Eye (tissue), 1 donor: ENCODE results near the gene NLRP1.

Experiments
- DNase-seq: peaks from one replicate; pipeline ENCODE4 v3.0.0-alpha.2; 2015

Gene NLRP1

DNA sequence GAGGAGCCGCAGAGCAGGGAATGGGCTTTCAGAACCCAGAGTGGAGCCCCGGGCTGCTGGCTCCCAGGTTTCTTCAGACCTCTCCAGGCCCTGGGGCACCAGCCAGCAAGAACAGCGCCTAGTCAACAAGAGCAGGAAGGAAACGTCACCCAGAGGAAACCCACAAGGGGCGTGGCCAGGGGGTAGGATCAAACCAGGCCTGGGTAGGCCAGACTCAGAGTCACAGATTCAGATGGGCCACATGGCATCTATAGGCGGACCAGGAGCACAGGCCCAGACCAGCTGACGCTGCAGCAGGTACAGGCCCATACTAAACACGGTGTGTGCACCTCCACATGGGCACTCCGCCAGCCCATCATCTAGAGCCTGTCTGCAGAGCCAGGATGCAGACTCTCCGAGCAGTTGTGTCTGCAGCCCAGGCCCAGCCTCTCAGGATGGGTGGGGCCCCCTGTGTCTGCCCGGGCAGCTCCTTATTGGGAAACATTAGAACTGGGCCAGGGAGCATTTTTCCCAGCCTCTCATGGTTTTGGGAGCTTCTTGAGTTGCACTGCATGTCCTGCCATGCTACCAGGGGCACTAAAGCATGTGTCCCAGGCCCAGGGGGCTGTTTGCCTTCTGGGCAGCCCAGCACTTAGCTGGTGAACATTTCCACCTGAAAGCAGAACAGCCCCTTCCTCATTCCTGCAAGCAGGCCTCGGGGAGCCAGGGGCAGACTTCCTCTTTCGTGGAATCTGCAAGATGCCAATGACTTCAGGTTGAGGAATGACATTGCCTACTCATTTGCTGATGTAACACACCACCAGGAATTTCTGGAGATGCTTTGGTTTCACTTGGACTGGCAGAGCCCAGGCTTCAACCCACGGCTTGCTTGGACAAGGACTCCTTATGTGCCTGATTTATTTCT lies at the start of gene NLRP1:
TSS of gene NLRP1 (minus strand) at position 127 of the 904 bp plus-strand sequence. CDS start 552 bp downstream, outside the sequence.
- DNase-seq: peak; percentile 35

DNA sequence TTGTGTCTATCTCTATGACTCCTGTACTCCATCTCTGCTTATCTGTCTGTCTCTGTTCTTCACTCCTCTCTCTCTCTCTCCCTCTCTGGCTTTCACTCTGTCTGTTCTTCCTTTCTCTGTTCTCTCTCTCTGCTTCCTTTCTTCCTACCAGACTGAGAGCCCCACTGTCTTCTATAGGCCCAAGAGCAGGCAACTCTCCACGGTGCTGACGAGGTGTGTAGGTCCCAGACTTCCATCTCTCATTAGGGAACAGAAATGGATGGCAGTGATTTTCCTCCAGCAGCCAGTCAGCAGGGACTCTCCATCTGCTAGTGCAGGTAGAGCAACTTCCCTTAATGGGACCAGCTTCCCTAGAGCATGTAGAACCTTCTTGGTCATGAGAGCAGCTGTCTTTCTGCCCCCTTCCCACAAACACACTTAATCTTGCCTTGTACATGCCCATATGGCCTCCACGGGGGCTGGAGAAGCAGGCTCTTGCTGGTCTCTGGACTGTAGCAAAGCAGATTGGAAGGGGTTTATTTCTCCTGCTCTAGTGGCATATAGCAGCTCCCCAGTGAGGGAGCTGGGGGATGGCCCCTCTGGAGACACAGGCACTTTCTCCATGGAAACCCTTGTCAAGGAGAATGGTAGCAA lies 47.8 kb upstream of the NLRP1 start:
- DNase-seq: peak; percentile 42

DNA sequence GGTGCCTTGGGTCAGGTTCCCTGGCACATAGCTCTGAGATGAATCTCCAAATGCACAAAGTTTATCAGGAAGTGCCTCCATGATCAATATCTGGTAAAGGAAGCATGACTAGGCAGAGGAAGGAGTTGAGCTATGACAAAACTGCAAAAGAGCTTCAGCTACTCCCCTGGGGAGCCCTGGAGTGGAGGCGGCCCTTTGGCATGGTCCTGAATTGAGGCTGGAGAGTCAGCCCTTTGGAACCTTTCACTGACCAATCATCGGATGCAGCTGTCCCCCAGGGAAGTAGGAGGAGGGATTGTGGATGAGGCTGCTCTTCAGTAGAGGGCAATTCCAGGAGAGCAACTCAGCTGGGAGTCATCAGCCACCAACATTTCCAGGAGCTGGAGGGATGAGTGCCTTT lies 46.1 kb upstream of the NLRP1 start:
- DNase-seq: peak; percentile 36

DNA sequence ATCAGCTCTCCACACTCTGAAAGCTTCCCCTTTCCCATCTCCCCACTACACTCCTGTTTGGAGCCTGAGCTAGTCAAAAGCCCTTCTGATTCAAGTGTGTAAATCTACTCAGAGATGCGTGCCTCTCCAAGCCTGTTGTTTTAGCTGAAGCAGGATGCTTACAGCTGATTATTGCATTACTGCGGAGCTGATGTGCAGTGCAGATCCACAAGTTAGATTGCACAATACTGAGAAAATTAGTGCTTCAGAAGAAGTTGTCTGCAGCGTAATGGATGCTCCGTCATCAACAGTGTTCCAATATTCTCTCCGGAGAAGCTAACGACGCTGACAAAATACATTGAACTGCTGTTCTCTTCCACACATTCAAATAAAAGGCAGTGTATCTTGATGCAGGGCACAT lies 44.8 kb upstream of the NLRP1 start:
- DNase-seq: no peak

DNA sequence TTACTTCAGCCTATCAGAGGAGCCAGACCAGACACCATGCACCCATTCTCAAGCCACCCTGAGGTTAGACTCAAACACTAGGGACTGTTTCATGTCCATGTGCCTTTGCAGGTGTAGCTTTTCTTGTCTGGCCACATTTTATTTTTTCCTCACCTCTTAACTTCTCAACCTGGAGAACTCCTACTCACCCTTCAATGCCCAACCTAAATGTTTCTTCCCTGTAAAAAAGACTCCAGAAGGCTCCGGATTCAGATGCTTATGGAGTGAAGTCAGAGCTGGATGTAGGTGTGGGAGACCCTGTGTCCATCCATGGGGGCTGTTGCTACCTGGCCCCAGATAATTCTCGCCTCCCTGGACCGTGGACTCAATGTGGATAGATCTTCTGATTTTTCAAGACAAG lies 44.0 kb upstream of the NLRP1 start:
- no peak for DNase-seq

DNA sequence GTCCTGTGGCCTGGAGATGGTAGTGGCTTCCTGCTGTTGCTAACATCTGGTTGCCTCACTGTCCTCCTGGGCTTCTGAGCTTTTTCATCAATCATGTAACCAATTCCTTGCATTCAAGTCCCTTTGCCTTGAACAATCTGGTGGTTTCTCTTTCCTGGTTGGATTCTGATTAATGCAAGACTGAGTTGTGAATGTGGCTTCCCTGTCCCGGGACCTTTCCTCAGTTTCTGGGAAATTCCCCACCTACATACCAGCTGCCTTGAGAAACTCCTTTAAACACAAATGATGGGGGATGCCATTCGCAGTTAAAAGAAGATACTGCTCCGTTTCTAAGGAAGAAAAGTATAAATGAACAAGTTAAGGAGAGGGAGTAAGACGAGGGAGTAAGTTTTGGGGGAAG lies 39.9 kb upstream of the NLRP1 start:
- DNase-seq: no peak

DNA sequence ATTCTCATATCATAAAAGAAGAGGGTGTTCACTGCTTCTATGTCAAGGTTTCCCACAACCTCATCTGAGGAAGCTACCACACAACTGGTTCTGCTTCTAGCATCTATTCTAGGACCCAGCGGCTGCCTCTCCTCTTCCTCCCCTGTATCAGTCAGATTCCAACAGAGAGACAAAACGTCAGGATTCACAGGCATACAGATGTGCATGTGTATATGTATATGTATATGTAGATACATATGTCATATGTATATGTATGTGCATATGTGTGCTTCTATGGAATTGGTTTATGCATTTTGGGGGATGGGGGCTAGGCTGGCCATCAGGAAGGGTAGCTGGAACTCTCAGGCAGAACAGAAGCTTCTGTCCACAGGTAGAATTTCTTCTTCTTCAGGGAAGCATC lies 37.4 kb upstream of the NLRP1 start:
- no peak for DNase-seq

DNA sequence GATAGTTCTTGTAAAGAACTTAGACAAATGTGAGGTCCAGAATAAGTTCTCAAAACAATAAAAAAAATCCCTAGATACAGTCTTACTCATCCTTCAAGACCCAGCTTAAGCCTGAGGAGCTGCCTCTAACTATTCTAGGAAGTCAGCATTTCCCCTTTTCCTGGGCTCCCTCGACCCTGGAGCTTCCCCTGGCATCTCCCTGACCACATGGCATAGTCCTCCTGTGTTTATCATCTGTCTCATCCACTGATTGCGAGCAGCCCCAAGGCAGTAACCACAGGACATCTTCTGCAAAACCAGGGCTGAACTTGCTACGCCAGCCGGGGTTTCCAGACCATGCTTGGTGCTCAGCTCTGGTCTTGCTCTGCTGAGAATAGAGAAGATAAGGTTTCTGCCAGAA lies 36.7 kb upstream of the NLRP1 start:
- DNase-seq: no peak

DNA sequence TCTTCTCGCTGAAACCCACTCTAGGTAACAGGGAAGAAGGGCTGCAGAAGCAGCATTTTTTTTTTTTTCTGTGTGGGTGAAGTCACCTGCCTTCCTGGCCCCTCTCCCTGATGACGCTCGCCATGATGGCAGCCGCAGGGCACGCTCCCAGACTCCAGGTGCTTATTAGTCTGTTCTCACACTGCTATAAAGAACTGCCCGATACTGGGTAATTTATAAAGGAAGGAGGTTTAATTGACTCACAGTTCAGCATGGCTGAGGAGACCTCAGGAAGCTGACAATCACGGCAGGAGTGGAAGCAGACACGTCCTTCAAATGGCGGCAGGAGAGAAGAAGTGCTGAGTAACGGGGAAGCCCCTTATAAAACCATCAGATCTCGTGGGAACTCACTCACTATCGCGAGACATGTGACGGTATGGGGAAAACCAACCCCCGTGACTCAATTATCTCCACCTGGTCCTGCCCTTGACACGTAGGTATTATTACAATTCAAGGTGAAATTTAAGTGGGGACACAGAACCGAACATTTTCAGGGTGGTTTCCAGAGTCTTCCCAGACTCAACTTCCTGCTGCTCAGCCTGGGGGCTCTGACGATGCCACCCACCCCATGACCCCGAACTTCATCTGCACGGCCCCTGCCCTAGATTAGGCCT lies 34.9 kb upstream of the NLRP1 start:
- DNase-seq: no peak

DNA sequence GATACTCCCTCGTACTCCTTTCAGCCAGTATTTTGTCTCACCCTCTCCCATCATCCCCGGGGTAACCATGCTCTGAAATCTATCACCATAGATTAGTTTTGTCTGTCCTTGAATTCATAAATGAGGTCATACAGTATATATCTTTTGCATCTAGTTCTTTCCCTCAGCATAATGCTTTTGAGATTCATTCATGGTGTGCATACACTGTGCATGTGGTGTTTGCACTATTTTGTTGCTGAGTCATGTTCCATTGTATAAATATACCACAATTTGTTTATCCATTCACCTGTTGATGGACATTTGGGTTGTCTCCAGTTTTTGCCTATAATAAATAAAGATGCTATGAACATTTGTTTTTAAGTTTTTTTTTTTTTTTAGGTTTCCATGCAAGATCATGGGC lies 34.2 kb upstream of the NLRP1 start:
- DNase-seq: no peak

DNA sequence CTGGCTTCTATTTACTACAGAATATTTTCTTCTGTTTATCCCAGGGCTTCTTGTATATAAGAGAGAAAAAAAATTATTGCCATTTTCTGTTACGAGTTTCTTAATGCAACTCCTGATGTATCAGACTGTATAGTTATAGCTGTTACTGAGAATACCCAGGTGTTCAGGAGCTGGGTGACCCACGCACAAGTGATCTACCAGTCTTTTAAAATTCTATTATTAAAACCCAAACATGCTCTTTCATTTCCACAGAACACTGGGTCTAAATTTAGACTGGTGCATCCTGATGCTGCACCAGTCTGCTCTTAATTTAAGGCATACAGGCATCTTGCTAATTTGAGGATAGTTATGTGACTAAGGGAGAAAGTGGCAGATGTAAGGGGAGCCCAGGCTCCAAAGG lies 31.2 kb upstream of the NLRP1 start:
- no peak for DNase-seq

DNA sequence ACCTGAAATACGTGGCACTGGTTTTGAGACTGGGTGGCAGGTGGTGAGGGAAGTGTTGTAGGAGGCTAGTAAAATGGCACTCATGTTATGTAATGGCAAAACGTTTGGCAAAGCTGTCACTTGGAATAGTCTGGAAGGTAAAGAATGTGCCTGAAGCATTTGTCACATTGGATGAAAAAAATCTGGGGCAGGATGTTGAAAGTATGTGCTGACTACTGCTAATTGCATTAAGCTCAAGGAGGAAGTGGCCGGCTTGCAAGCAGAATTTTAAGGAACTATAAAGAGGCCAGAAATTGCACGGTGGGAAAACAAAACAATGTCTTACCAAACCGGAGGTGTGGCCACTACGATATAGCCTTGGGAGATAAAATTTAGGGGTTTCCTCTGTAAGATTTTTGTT lies 26.6 kb upstream of the NLRP1 start:
- no peak for DNase-seq

DNA sequence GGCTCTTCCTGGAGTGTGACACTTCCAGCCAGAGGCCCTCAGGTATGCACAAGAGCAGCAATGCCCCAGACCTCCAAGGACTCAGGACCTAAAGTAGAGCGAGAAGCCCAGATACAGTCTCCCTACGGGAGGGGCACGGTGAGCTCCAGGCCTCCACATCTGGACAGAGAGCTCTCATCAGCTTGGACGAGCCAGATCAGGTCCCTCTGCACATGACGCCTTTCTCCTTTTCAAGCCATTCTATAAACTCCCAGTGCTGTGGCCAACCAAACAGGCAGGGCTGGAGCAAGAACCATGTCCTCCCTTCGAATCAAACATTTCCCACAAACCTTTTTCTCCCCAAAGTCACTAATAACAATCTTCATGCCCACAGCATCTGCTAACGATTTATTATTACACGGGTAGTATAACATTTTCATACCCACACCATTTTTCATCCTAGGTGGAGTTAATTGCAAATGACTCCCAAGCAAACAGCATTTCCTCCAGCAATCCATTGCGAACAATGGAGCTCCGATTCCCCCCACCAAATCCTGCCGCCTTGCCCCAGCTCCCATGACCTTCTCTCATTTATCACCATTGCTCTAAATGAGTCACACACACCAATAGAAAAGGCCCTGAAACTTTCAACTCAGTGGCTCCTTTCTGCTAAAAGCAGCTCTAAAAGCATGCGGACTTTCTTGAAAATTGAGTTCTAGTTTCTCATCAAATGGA lies 24.2 kb upstream of the NLRP1 start:
- no peak for DNase-seq

DNA sequence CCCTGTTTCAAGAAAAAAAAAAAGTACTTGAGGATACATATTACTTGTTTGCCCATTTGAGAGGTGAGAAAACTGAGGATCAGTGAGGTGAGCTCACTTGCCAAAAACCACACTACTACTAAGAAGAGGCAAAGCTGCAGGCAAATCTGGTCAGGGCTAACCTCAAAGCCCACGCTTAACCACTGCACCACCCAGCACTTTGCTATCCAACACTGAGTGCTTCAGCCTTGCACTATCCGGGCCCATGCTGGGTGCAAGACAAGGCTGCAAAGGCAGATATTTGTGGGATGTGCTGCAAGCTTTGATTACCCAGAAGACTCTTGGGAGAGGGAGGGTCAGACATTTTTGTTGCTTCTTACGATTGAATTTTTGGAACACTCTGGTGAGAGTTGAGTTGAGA lies 23.6 kb upstream of the NLRP1 start:
- no peak for DNase-seq

DNA sequence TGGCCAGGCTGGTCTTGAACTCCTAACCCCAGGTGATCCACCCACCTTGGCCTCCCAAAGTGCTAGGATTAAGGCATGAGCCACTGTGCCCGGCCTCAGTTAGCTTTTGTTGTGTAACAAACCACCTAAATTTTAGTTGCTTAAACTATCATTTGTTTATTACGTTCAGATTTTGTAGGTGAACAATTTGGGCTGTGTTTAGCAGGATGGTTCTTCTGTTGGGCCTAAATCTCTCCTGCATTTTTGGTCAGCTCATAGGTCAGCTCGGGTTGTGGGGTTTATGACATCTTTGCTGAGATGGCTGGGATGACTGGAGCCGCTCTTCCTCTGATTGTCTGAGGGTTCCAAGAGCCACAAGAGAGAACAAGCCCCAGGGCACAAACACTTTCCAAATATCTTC lies 21.1 kb upstream of the NLRP1 start:
- no peak for DNase-seq

DNA sequence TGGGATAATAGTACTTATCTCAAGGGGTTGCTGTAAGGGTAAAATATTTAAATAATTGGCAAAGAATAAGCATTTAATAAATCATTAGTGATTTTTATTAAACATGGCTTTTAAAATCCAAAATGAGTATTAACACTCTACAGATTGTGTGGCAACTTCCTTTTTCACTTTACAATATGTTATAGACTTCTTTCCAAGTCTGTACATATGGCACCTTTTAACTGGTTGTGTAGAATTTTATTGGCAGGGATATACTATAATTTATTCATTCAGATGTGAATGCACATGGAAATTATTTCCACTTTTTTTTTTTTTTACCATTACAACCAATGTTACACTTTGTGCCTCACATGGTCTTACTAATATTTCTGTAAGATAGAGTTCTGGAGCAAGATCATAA lies 15.7 kb upstream of the NLRP1 start:
- DNase-seq: no peak

DNA sequence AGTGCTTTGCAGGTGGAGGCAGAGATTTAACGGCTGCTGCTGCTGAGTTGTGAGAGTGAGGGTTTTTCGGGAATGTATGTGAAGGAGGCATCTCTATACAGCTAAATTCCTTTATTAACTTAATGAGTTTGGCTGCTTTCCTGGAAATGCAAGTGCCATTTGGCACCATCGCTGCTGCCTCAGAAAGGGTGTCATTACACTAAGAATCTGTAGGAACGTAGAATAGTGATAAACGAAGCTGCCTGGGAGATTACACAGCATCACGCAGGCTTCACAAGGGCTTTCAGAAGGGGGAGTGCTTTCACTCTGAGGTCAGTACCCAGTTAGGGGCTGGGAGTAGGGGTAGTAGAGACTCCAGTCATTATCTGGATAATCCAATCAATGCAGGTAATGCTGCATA lies 14.1 kb upstream of the NLRP1 start:
- no peak for DNase-seq

DNA sequence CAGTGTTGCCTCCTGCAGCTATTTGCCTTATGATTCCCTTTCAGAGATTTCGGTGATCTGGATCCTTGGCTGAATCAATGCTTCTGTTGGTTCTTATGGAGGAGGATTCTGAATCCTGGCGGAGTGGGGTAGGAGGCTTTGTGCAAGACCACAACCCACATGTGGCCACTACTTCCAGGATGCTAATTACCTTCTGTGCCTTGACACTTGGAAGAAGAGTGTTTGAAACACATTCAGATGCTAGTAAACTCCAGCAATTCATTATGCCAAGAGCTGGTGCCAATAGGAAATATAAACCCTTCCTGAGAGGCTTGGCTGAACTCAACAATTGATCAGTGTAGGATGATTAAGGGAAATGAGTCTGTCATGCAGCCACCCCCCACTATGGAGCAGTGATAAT lies 12.1 kb upstream of the NLRP1 start:
- no peak for DNase-seq

DNA sequence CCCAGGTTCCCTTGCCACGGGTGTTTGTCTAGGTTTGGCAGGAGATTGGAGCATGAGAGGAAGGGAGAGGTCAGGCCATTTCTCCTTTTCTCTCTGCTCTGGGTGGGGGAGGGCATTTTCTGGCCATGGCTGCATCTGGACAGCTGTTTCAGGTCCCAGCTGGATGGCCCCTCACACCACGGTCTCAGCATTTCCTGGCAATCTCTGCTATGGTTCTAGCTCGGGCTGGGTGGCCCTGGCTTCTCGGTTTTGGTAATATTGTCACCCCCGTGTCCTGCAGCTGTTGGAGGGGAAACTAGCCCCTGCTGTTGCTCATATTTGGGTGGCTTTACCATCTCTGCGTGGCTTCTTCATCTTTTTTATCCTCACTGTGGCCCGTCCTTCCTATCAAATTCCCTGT lies 11.5 kb upstream of the NLRP1 start:
- DNase-seq: no peak

DNA sequence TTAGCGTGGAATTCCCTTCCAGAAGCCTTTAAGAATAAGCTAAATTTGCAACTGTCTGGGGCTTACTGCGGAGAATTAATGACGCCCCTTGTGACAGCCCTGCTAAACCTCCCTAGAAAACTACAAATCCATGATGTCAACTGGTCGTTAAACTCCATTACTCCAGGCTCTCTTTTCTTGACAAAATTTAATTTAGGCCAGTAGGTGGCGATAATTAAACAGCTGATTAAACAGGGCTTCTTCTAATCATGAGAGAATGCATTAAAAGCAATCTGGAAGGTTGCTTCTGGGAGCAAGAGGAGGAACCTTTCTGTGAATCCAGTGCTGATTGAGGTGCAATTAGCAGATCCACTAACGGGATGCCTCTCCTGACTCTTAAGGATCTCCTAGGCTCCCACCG lies 8.1 kb upstream of the NLRP1 start:
- DNase-seq: peak; percentile 89

DNA sequence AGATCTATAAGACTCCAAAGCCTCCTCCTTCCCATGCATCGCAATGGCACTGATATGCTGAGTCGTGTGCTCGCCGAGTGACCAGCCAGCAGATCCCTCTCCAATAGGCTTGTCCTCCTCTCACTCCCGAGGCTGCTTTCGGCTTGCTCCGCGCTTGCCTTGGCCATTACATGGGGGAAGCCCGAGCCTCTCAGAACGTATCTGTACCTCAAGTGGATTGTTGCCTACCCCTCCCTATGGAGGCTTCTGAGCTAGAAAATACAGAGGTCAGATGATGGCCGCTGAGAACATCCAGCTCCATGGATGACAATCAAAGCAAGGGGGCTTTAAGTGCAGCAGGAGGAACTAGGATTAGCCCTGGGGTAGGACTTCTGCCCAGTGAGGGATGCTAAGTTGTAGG lies 7.7 kb upstream of the NLRP1 start:
- DNase-seq: no peak

DNA sequence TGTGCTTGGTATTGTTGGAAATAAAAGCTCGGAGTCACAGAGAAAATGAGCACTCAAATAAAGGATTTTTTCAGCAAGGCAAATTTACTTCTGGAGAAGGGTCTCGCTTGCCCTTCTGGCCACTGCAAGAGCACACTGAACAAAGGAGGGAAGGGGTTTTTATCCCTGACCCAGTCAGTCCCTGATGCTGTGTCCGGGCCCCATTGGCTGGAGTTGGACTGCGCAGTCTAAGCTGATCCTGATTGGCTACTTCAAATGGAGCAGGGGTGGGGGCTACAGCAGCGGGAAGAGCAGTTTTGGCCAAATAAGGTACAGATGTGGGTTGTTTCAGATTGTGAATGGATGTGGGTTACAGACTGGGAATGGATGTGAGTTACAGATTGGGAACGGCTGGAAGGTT lies 4.3 kb upstream of the NLRP1 start:
- no peak for DNase-seq

DNA sequence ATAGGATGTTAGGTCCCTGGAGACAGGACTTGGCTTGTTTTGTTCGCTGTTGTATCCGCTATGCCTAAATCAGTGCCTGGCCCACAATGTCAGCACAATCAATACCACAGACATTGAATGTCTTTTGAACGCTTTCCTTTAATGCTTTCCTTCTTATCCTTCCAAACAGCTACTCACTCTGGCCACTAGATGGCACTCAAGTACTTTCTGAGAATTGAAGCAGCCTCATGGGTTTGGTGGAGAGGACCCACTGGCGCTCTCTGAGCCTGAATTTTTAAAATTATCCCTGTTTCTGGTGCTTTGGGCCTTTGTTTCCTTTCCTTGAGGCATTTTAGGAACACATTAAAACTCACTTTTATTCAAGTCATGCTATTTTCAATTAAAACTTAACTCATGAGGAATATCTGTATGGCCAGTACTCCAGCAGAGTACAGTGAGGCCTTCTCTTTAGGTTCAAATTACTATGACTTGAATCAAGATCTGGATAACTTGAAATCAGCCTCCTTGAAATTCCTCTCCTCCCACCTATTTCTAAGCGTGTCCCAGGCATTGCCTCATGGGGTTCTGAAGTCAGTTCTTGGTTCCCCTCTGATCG lies 3.2 kb upstream of the NLRP1 start:
- DNase-seq: peak; percentile 94
